Stimulated activated CD4-positive, alpha-beta T cell treated with anti-CD3 and anti-CD28 coated beads, Interleukin-1b, Interleukin-23, amount 100 ng/mL, for 24 hours (primary cell): Measurements from ENCODE around the gene ANP32E.
A peak's percentile ranks its signal among the peaks of the same experiment; 100 is the strongest.
"Not testable (repeated sequence)": the region's sequence is repeated elsewhere in the genome, so short reads cannot be mapped to it uniquely, and the experiment has no call there.

Experiments used
- DNase-seq, 4 experiments: peaks; one replicate each; pipeline ENCODE4 v3.0.0-alpha.2; 2020; ENCODE audit warnings: low read depth in 4 of 4, low spot score in 1 of 4

ANP32E gene

GRCh38 chr1:150214099-150214756 is 21.7 kb downstream of the ANP32E start:
- DNase-seq = not testable (repeated sequence)

GRCh38 chr1:150213170-150214098 is 22.5 kb downstream of the ANP32E start:
- DNase-seq = peak; percentile 76 to 89 (median 84)

- DNase-seq = no peak
These were observed 23.8 kb downstream of the ANP32E start for GRCh38 chr1:150212070-150212469.

- no peak for DNase-seq
These were observed 25.2 kb downstream of the ANP32E start for GRCh38 chr1:150210706-150211105.

- DNase-seq = no peak
These were observed 25.8 kb downstream of the ANP32E start for GRCh38 chr1:150210091-150210490.

- not testable (repeated sequence) for DNase-seq
These were observed 27.5 kb downstream of the ANP32E start for GRCh38 chr1:150208460-150208859.

GRCh38 chr1:150207281-150207971 is 28.5 kb downstream of the ANP32E start:
- DNase-seq = no peak

- no peak for DNase-seq
These were observed 39.5 kb downstream of the ANP32E start for GRCh38 chr1:150196417-150196816.

GRCh38 chr1:150194381-150195031 is 41.4 kb downstream of the ANP32E start:
- no peak for DNase-seq

GRCh38 chr1:150192012-150192411 is 43.9 kb downstream of the ANP32E start:
- DNase-seq = no peak

GRCh38 chr1:150187560-150187931 is 48.4 kb downstream of the ANP32E start:
- no peak for DNase-seq

GRCh38 chr1:150186789-150187559 is 48.9 kb downstream of the ANP32E start:
- no peak for DNase-seq

- not testable (repeated sequence) for DNase-seq
These were observed 49.5 kb downstream of the ANP32E start for GRCh38 chr1:150186438-150186788.

- no peak for DNase-seq
These were observed 50.4 kb downstream of the ANP32E start for GRCh38 chr1:150185481-150185880.

- DNase-seq = no peak
These were observed 52.9 kb downstream of the ANP32E start for GRCh38 chr1:150183061-150183460.

- DNase-seq = no peak
These were observed 53.7 kb downstream of the ANP32E start for GRCh38 chr1:150182247-150182646.

GRCh38 chr1:150180474-150180873 is 55.4 kb downstream of the ANP32E start:
- DNase-seq = no peak

GRCh38 chr1:150179867-150180266 is 56.0 kb downstream of the ANP32E start:
- DNase-seq = no peak

GRCh38 chr1:150178548-150178947 is 57.4 kb downstream of the ANP32E start:
- no peak for DNase-seq

GRCh38 chr1:150176593-150176992 is 59.3 kb downstream of the ANP32E start:
- DNase-seq = no peak
